GM19238 (cell line): ENCODE results near the gene GLYR1.
"Not testable (repeated sequence)": the region's sequence is repeated elsewhere in the genome, so short reads cannot be mapped to it uniquely, and the experiment has no call there.

Source experiments
- DNase-seq: peaks from one replicate; pipeline ENCODE4 v3.0.0; 2011; ENCODE audit warnings: low spot score; ENCODE audit not compliant: insufficient read length

The GLYR1 gene

GRCh38 chr16:4790261-4790660 is 56.8 kb downstream of the GLYR1 start:
- no peak for DNase-seq

GRCh38 chr16:4788910-4789309 is 58.2 kb downstream of the GLYR1 start:
- no peak for DNase-seq

- no peak for DNase-seq
Measured at GRCh38 chr16:4788489-4788889, 58.6 kb downstream of the GLYR1 start.

GRCh38 chr16:4787627-4788482 is 59.2 kb downstream of the GLYR1 start, which contains the start of gene SEPTIN12:
Gene SEPTIN12, minus strand, starts transcription at chr16:4788345. Its CDS starts 700 bp downstream, at chr16:4787645.
- DNase-seq, result no peak

- no peak for DNase-seq
Measured at GRCh38 chr16:4787068-4787467, 60.0 kb downstream of the GLYR1 start.

GRCh38 chr16:4785758-4786433 is 61.2 kb downstream of the GLYR1 start:
- DNase-seq, result no peak

- DNase-seq, result not testable (repeated sequence)
Measured at GRCh38 chr16:4784444-4784987, 62.6 kb downstream of the GLYR1 start.

- DNase-seq, result no peak
Measured at GRCh38 chr16:4783951-4784336, 63.1 kb downstream of the GLYR1 start.

GRCh38 chr16:4783251-4783950 is 63.7 kb downstream of the GLYR1 start:
- DNase-seq, result no peak

- no peak for DNase-seq
Measured at GRCh38 chr16:4780235-4780634, 66.9 kb downstream of the GLYR1 start.

GRCh38 chr16:4778050-4778392 is 69.1 kb downstream of the GLYR1 start:
- no peak for DNase-seq

GRCh38 chr16:4777339-4778049 is 69.6 kb downstream of the GLYR1 start:
- no peak for DNase-seq

- no peak for DNase-seq
Measured at GRCh38 chr16:4776141-4776705, 70.9 kb downstream of the GLYR1 start.

GRCh38 chr16:4775005-4775404 is 72.1 kb downstream of the GLYR1 start:
- no peak for DNase-seq

GRCh38 chr16:4772351-4772750 is 74.7 kb downstream of the GLYR1 start:
- no peak for DNase-seq

GRCh38 chr16:4771646-4772045 is 75.4 kb downstream of the GLYR1 start:
- no peak for DNase-seq

GRCh38 chr16:4769306-4769638 is 77.8 kb downstream of the GLYR1 start:
- DNase-seq, result no peak

- peak; percentile 88 for DNase-seq
Measured at GRCh38 chr16:4768549-4769305, 78.4 kb downstream of the GLYR1 start.

GRCh38 chr16:4767872-4768548 is 79.1 kb downstream of the GLYR1 start:
- no peak for DNase-seq
